ENCODE results near the gene SSTR5. TPM values are rescaled to one million over a fixed set of nuclear protein-coding genes. Genes with fewer than 3 reads are reported as not detected.
A peak's percentile ranks its signal among the peaks of the same experiment; 100 is the strongest.

The SSTR5 gene
- total and polyA plus RNA-seq, 8 donors = 0.11 TPM; not detected in 7

GRCh38 chr16:1027501-1027815 lies 45.1 kb upstream of the SSTR5 start:
- Histone ChIP-seq H3K27me3 (peaks cover 0 to 75% of the 10 kb centered on the region in 2 donors), H3K9me3 (no peaks in the 10 kb centered on the region), H3K27ac (no peak overlapping the region), H3K4me1 (no peaks in the 10 kb centered on the region), H3K4me3 (no peak overlapping the region), H3K36me3 (no peaks in the 10 kb centered on the region)
- no peak for TF ChIP-seq CTCF (IDR thresholded peaks at IDR 0.05)
- ATAC-seq = no peak
- intact Hi-C loops (cut with DNase I) = no loop called here
- no peak for DNase-seq

GRCh38 chr16:1028056-1028455 lies 44.5 kb upstream of the SSTR5 start:
- Histone ChIP-seq H3K4me1 (no peaks in the 10 kb centered on the region), H3K4me3 (no peak overlapping the region), H3K36me3 (no peaks in the 10 kb centered on the region), H3K27ac (no peak overlapping the region), H3K27me3 (peaks cover 0 to 69% of the 10 kb centered on the region in 2 donors), H3K9me3 (no peaks in the 10 kb centered on the region)
- DNase-seq (no peak), ATAC-seq (no peak)
- intact Hi-C loops (cut with DNase I) = no loop called here
- no peak for TF ChIP-seq CTCF (IDR thresholded peaks at IDR 0.05)

GRCh38 chr16:1028524-1029258 lies 43.9 kb upstream of the SSTR5 start:
- TF ChIP-seq CTCF (IDR thresholded peaks at IDR 0.05) = no peak
- DNase-seq (no peak), ATAC-seq (no peak)
- no peak overlapping the region for H3K27ac ChIP-seq
- intact Hi-C loops (cut with DNase I) = no loop called here
- no peaks in the 10 kb centered on the region for H3K4me1 ChIP-seq
- no peak overlapping the region for H3K4me3 ChIP-seq
- H3K9me3 ChIP-seq = no peaks in the 10 kb centered on the region
- peaks cover 0 to 63% of the 10 kb centered on the region in 2 donors for H3K27me3 ChIP-seq
- H3K36me3 ChIP-seq = no peaks in the 10 kb centered on the region

GRCh38 chr16:1029259-1029545 lies 43.3 kb upstream of the SSTR5 start:
- Histone ChIP-seq H3K9me3 (no peaks in the 10 kb centered on the region), H3K36me3 (no peaks in the 10 kb centered on the region), H3K27ac (no peak overlapping the region), H3K4me3 (no peak overlapping the region), H3K4me1 (no peaks in the 10 kb centered on the region), H3K27me3 (peaks cover 0 to 58% of the 10 kb centered on the region in 2 donors)
- no peak for TF ChIP-seq CTCF (IDR thresholded peaks at IDR 0.05)
- ATAC-seq (no peak), DNase-seq (no peak)
- intact Hi-C loops (cut with DNase I) = no loop called here

- ATAC-seq (no peak), DNase-seq (peak in 1 of 4 donors; percentile 13)
- no peak for TF ChIP-seq CTCF (IDR thresholded peaks at IDR 0.05)
- Histone ChIP-seq H3K27me3 (peaks cover 0 to 53% of the 10 kb centered on the region in 2 donors), H3K36me3 (no peaks in the 10 kb centered on the region), H3K27ac (no peak overlapping the region), H3K9me3 (no peaks in the 10 kb centered on the region), H3K4me3 (no peak overlapping the region), H3K4me1 (no peaks in the 10 kb centered on the region)
- intact Hi-C loops (cut with DNase I) = no loop called here
Measured at GRCh38 chr16:1030473-1030901, 42.1 kb upstream of the SSTR5 start.
